Measurements from ENCODE around the gene MYL2.

GRCh38 chr12:110934093-110934852, 13.9 kb upstream of the MYL2 start:
- TF ChIP-seq CTCF (IDR thresholded peaks at IDR 0.05) (no peak), ZFX (IDR thresholded peaks at IDR 0.05; ENCODE audit: borderline replicate concordance) (no peak)

Data from 22Rv1 (cell line).